ENCODE data around the gene STAT5B. TPM values are rescaled to one million over a fixed set of nuclear protein-coding genes. Genes with fewer than 3 reads are reported as not detected.

STAT5B gene
- polyA plus RNA-seq, 4 donors = 13.4 to 53.6 (median 20.1) TPM

GRCh38 chr17:42316755-42317154 lies 40.6 kb upstream of the STAT5B start:
- no peaks in the 10 kb centered on the region for H3K9me3 ChIP-seq (ENCODE audit: control insufficient read depth in 2 of 2, insufficient read depth in 1 of 2, low read depth in 1 of 2, low read length in 1 of 2)
- H3K4me3 ChIP-seq (ENCODE audit: low read depth in 1 of 3, low read length in 3 of 3) = peak overlapping the region in 1 of 3 donors; percentile 8
- H3K4me1 ChIP-seq (ENCODE audit: control insufficient read depth in 3 of 3, insufficient read depth in 2 of 3, low read depth in 1 of 3, low read length in 2 of 3) = peaks cover 0 to 81% (median 10%) of the 10 kb centered on the region in 3 donors
- H3K27me3 ChIP-seq (ENCODE audit: control insufficient read depth in 3 of 3, insufficient read depth in 3 of 3, low read length in 3 of 3) = no peaks in the 10 kb centered on the region
- peak overlapping the region in 1 of 3 donors; percentile 54 for H3K27ac ChIP-seq (ENCODE audit: low read depth in 1 of 3, low read length in 2 of 3)
- H3K36me3 ChIP-seq (ENCODE audit: control insufficient read depth in 3 of 3, insufficient read depth in 2 of 3, low read depth in 1 of 3, low read length in 3 of 3) = peaks cover 17 to 81% (median 27%) of the 10 kb centered on the region in 3 donors
- WGBS, 3 donors = 80 to 91% (median 88%) methylated on average over 4 of the region's 4 CpGs
- no peak for FAIRE-seq
- no peak for DNase-seq

- H3K9me3 ChIP-seq (ENCODE audit: control insufficient read depth in 2 of 2, insufficient read depth in 1 of 2, low read depth in 1 of 2, low read length in 1 of 2) = no peaks in the 10 kb centered on the region
- no peaks in the 10 kb centered on the region for H3K27me3 ChIP-seq (ENCODE audit: control insufficient read depth in 3 of 3, insufficient read depth in 3 of 3, low read length in 3 of 3)
- peak overlapping the region in 2 of 3 donors; percentile 47 to 95 for H3K27ac ChIP-seq (ENCODE audit: low read depth in 1 of 3, low read length in 2 of 3)
- peaks cover 17 to 78% (median 24%) of the 10 kb centered on the region in 3 donors for H3K36me3 ChIP-seq (ENCODE audit: control insufficient read depth in 3 of 3, insufficient read depth in 2 of 3, low read depth in 1 of 3, low read length in 3 of 3)
- H3K4me3 ChIP-seq (ENCODE audit: low read depth in 1 of 3, low read length in 3 of 3) = no peak overlapping the region
- no peak for DNase-seq
- H3K4me1 ChIP-seq (ENCODE audit: control insufficient read depth in 3 of 3, insufficient read depth in 2 of 3, low read depth in 1 of 3, low read length in 2 of 3) = peaks cover 0 to 92% (median 10%) of the 10 kb centered on the region in 3 donors
- 75 to 90% (median 88%) methylated on average over 10 of the region's 10 CpGs for whole genome bisulfite sequencing, 3 donors
- no peak for FAIRE-seq
These were observed 39.4 kb upstream of the STAT5B start for GRCh38 chr17:42315402-42316156.

- DNase-seq (peak in 1 of 2 donors; percentile 94), FAIRE-seq (no peak)
- peaks cover 0 to 95% (median 10%) of the 10 kb centered on the region in 3 donors for H3K4me1 ChIP-seq (ENCODE audit: control insufficient read depth in 3 of 3, insufficient read depth in 2 of 3, low read depth in 1 of 3, low read length in 2 of 3)
- H3K36me3 ChIP-seq (ENCODE audit: control insufficient read depth in 3 of 3, insufficient read depth in 2 of 3, low read depth in 1 of 3, low read length in 3 of 3) = peaks cover 12 to 77% (median 22%) of the 10 kb centered on the region in 3 donors
- H3K9me3 ChIP-seq (ENCODE audit: control insufficient read depth in 2 of 2, insufficient read depth in 1 of 2, low read depth in 1 of 2, low read length in 1 of 2) = no peaks in the 10 kb centered on the region
- H3K4me3 ChIP-seq (ENCODE audit: low read depth in 1 of 3, low read length in 3 of 3) = no peak overlapping the region
- H3K27ac ChIP-seq (ENCODE audit: low read depth in 1 of 3, low read length in 2 of 3) = peak overlapping the region in 1 of 3 donors; percentile 95
- H3K27me3 ChIP-seq (ENCODE audit: control insufficient read depth in 3 of 3, insufficient read depth in 3 of 3, low read length in 3 of 3) = no peaks in the 10 kb centered on the region
- 68 to 79% (median 75%) methylated on average over 14 of the region's 14 CpGs for WGBS, 3 donors
These were observed 37.8 kb upstream of the STAT5B start for GRCh38 chr17:42313773-42314566.

GRCh38 chr17:42313389-42313772 lies 37.2 kb upstream of the STAT5B start:
- H3K36me3 ChIP-seq (ENCODE audit: control insufficient read depth in 3 of 3, insufficient read depth in 2 of 3, low read depth in 1 of 3, low read length in 3 of 3) = peaks cover 8 to 77% (median 20%) of the 10 kb centered on the region in 3 donors
- H3K27ac ChIP-seq (ENCODE audit: low read depth in 1 of 3, low read length in 2 of 3) = peak overlapping the region in 1 of 3 donors; percentile 95
- H3K4me3 ChIP-seq (ENCODE audit: low read depth in 1 of 3, low read length in 3 of 3) = no peak overlapping the region
- DNase-seq (peak in 1 of 2 donors; percentile 46), FAIRE-seq (no peak)
- 90 to 95% (median 93%) methylated on average over 4 of the region's 4 CpGs for WGBS, 3 donors
- H3K4me1 ChIP-seq (ENCODE audit: control insufficient read depth in 3 of 3, insufficient read depth in 2 of 3, low read depth in 1 of 3, low read length in 2 of 3) = peaks cover 0 to 95% (median 10%) of the 10 kb centered on the region in 3 donors
- H3K27me3 ChIP-seq (ENCODE audit: control insufficient read depth in 3 of 3, insufficient read depth in 3 of 3, low read length in 3 of 3) = no peaks in the 10 kb centered on the region
- no peaks in the 10 kb centered on the region for H3K9me3 ChIP-seq (ENCODE audit: control insufficient read depth in 2 of 2, insufficient read depth in 1 of 2, low read depth in 1 of 2, low read length in 1 of 2)

GRCh38 chr17:42312285-42313130 lies 36.3 kb upstream of the STAT5B start:
- H3K4me1 ChIP-seq (ENCODE audit: control insufficient read depth in 3 of 3, insufficient read depth in 2 of 3, low read depth in 1 of 3, low read length in 2 of 3) = peaks cover 0 to 94% (median 10%) of the 10 kb centered on the region in 3 donors
- peak overlapping the region in 1 of 3 donors; percentile 20 for H3K4me3 ChIP-seq (ENCODE audit: low read depth in 1 of 3, low read length in 3 of 3)
- H3K9me3 ChIP-seq (ENCODE audit: control insufficient read depth in 2 of 2, insufficient read depth in 1 of 2, low read depth in 1 of 2, low read length in 1 of 2) = no peaks in the 10 kb centered on the region
- DNase-seq (peak; percentile 68 to 96), FAIRE-seq (no peak)
- no peaks in the 10 kb centered on the region for H3K27me3 ChIP-seq (ENCODE audit: control insufficient read depth in 3 of 3, insufficient read depth in 3 of 3, low read length in 3 of 3)
- whole genome bisulfite sequencing, 3 donors = 7 to 16% (median 9%) methylated on average over 45 to 54 of the region's 54 CpGs
- H3K27ac ChIP-seq (ENCODE audit: low read depth in 1 of 3, low read length in 2 of 3) = peak overlapping the region in 2 of 3 donors; percentile 36 to 95
- peaks cover 2 to 79% (median 20%) of the 10 kb centered on the region in 3 donors for H3K36me3 ChIP-seq (ENCODE audit: control insufficient read depth in 3 of 3, insufficient read depth in 2 of 3, low read depth in 1 of 3, low read length in 3 of 3)

- peaks cover 0 to 88% (median 10%) of the 10 kb centered on the region in 3 donors for H3K4me1 ChIP-seq (ENCODE audit: control insufficient read depth in 3 of 3, insufficient read depth in 2 of 3, low read depth in 1 of 3, low read length in 2 of 3)
- no peak for FAIRE-seq
- H3K36me3 ChIP-seq (ENCODE audit: control insufficient read depth in 3 of 3, insufficient read depth in 2 of 3, low read depth in 1 of 3, low read length in 3 of 3) = peaks cover 2 to 82% (median 14%) of the 10 kb centered on the region in 3 donors
- no peak for DNase-seq
- no peaks in the 10 kb centered on the region for H3K27me3 ChIP-seq (ENCODE audit: control insufficient read depth in 3 of 3, insufficient read depth in 3 of 3, low read length in 3 of 3)
- WGBS, 3 donors = 16 to 25% (median 18%) methylated on average over 5 of the region's 5 CpGs
- H3K9me3 ChIP-seq (ENCODE audit: control insufficient read depth in 2 of 2, insufficient read depth in 1 of 2, low read depth in 1 of 2, low read length in 1 of 2) = no peaks in the 10 kb centered on the region
- H3K4me3 ChIP-seq (ENCODE audit: low read depth in 1 of 3, low read length in 3 of 3) = peak overlapping the region in 1 of 3 donors; percentile 20
- peak overlapping the region in 2 of 3 donors; percentile 22 to 95 for H3K27ac ChIP-seq (ENCODE audit: low read depth in 1 of 3, low read length in 2 of 3)
These were observed 35.8 kb upstream of the STAT5B start for GRCh38 chr17:42312035-42312284.

GRCh38 chr17:42311240-42312034 lies 35.2 kb upstream of the STAT5B start:
- Histone ChIP-seq H3K4me3 (ENCODE audit: low read depth in 1 of 3, low read length in 3 of 3) (peak overlapping the region in 1 of 3 donors; percentile 20), H3K27ac (ENCODE audit: low read depth in 1 of 3, low read length in 2 of 3) (peak overlapping the region in 2 of 3 donors; percentile 22 to 95), H3K27me3 (ENCODE audit: control insufficient read depth in 3 of 3, insufficient read depth in 3 of 3, low read length in 3 of 3) (no peaks in the 10 kb centered on the region), H3K9me3 (ENCODE audit: control insufficient read depth in 2 of 2, insufficient read depth in 1 of 2, low read depth in 1 of 2, low read length in 1 of 2) (no peaks in the 10 kb centered on the region), H3K4me1 (ENCODE audit: control insufficient read depth in 3 of 3, insufficient read depth in 2 of 3, low read depth in 1 of 3, low read length in 2 of 3) (peaks cover 0 to 83% (median 10%) of the 10 kb centered on the region in 3 donors), H3K36me3 (ENCODE audit: control insufficient read depth in 3 of 3, insufficient read depth in 2 of 3, low read depth in 1 of 3, low read length in 3 of 3) (peaks cover 3 to 82% (median 13%) of the 10 kb centered on the region in 3 donors)
- WGBS, 3 donors = 55 to 91% (median 78%) methylated on average over 19 of the region's 19 CpGs
- FAIRE-seq (no peak), DNase-seq (peak in 1 of 2 donors; percentile 93)

Measured in small intestine (tissue), 7 donors.